HG03135 (cell line): Measurements from ENCODE around the gene NOP14.
"Not testable (repeated sequence)": the region's sequence is repeated elsewhere in the genome, so short reads cannot be mapped to it uniquely, and the experiment has no call there.

ENCODE experiments used
- ATAC-seq: cut with Tn5 transposase; IDR thresholded peaks from one replicate; pipeline ENCODE4 v1.9.1; 2021; ENCODE audit warnings: mild to moderate bottlenecking, moderate library complexity; ENCODE audit not compliant: unreplicated experiment

Gene NOP14

GRCh38 chr4:2918300-2918699 lies 44.9 kb downstream of the NOP14 start:
- ATAC-seq, result not testable (repeated sequence)

- not testable (repeated sequence) for ATAC-seq
Observed at GRCh38 chr4:2916696-2917095, 46.5 kb downstream of the NOP14 start.

GRCh38 chr4:2915789-2916188 lies 47.4 kb downstream of the NOP14 start:
- no peak for ATAC-seq

DNA sequence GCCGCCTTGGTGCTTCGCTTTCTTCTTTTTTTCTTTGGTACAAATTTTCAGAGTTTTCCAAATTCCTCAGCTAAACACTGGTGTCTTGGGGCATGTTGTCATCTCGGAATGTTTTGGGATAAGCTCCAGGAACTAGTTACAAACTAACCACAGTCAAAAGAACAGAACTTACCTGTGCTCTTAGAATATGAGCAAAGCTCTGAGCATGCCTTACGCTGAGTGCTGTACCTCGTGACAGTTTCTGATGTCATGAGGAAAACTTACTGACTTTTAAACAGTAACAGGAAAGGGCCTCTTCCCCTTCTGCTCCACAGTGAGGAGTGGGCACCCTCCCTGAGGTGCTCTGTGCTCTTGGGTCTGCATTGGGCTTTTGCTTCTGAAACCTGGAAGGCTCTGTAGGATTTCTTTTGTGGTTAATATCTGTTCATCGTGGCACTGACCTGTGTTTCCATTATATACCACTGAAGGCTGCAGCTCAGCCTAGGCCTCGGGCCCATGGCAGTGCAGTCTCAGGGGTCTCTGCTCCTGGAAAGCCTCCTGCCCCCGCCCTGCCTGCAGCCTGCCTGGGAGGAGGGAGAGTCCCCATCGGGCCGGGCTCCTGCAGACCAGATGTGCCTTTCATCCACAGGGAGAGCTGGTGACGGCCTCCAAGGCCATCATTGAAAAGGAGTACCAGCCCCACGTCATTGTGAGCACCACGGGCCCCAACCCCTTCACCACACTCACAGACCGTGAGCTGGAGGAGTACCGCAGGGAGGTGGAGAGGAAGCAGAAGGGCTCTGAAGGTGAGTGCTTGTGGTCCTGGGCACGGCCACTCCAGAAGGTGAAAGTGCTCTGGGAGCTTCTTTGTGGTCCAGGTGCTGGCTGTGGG lies 48.7 kb downstream of the NOP14 start:
- ATAC-seq, result no peak

DNA sequence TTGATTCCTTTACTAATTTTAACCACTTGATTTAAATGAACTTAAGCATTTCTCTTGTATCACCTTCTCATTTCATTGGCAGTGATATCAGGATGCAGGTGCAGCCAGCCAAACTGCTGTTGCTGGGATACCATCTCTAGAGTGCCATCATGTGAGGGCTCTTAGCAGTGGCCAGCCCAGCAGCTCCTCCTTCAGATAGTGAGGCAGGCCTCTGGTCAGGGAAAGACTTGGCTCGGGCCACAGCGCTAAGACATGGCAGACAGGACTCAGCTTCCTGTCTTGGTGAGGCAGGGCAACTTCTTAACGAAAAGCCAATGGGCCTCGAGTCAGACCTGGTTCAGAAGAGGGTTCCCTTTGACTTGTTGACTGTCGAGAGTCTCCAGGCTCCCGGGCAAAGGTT lies 50.0 kb downstream of the NOP14 start:
- no peak for ATAC-seq

GRCh38 chr4:2911868-2912267 lies 51.3 kb downstream of the NOP14 start:
- no peak for ATAC-seq

DNA sequence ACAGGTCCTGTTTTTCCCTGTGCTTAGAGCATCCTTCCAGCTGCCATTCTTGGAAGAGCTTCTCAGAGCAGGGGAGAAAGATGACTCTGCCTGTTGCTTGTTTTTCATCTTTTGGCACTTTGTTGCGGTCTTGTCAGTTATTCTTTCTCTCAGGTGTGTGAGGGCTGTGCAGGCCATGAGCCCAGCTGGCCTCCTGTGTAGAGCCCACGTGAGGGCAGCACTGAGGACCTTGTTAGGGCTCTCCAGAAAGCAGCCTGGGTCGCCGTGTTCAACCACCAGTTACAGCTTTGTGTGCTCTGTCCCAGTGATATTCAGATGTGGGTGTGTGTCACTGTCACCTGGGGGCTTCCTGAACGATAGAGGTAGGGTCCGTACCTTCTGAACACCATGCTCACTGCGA lies 52.8 kb downstream of the NOP14 start:
- no peak for ATAC-seq

DNA sequence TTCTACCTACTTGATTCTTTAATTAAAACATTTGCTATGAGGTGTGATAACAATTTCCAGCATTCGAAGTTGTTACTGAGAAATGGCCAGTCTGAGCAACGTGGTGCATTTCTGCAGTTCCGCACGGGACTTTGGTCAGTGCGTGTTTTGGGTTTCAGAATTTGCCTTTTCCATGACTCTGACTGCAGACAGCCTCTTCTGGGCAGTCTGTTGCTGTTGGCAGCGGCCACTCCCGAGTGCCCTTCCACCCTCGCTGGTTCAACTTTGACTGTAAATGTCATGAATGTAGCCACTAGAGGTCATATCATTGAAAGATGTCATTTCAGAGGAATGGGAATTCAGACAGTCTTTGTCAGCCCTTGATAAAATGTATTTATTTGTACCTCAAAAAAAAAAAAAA lies 53.6 kb downstream of the NOP14 start:
- no peak for ATAC-seq

DNA sequence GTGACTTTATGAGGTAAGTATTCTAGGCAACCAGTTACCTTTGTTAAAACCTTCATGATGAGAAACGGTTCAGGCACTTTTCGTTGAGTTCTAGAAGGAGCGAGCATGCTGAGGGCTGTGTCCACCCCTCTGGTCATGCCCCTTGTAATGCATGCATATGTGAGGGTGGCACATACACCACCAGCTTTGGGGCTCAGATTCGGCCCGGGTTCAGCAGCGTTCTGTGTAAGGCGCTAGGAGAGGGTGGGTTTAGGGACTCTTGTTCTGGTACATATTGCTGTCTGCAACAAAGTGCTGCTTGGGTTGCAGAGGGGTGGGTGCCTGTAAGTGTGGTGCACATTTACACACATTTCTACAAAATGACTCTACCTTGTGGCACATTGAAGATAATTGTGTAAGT lies 54.5 kb downstream of the NOP14 start:
- no peak for ATAC-seq

- ATAC-seq, result no peak
Observed at GRCh38 chr4:2907706-2908293, 55.4 kb downstream of the NOP14 start.

GRCh38 chr4:2907226-2907625 lies 56.0 kb downstream of the NOP14 start:
- no peak for ATAC-seq

- ATAC-seq, result no peak
Observed at GRCh38 chr4:2906218-2906617, 57.0 kb downstream of the NOP14 start.

DNA sequence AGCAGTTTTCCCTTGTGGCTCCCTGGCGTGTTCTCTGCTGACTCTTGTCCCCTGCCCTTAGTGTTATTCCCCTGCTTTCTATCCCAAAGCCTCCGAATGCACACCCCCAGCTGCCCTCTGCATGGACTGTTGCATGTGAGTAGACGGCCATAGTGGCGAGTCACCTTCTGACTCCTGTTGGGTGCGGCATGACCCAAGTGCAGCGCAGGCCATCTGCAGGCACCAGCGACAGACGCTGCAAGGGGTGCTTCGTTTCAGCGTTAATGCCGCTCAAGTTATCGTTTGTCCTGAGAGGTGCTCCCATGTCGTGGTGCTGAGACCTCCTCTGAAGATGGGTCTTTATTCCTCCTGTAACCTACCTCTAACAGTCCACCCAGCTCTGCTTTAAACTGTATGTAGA lies 57.7 kb downstream of the NOP14 start:
- ATAC-seq, result no peak

DNA sequence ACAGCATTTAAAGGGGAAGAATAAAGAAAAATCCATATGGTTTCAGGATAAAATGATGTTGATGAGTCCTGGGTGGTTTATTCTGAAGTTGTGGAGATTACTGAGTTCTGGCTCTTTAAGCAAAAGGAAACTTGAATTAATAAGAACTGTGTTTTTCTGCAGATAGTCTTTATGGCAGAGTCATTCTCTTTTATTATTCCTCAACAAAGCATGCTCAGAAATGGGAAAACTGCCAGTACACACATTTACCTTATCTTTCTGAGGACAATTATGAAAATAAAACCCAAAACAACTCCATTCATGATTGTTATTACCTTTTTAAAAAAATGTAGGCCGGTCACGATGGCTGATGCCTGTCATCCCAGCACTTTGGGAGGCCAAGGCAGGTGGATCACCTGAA lies 61.1 kb downstream of the NOP14 start:
- no peak for ATAC-seq

GRCh38 chr4:2901186-2901585 lies 62.0 kb downstream of the NOP14 start:
- no peak for ATAC-seq

DNA sequence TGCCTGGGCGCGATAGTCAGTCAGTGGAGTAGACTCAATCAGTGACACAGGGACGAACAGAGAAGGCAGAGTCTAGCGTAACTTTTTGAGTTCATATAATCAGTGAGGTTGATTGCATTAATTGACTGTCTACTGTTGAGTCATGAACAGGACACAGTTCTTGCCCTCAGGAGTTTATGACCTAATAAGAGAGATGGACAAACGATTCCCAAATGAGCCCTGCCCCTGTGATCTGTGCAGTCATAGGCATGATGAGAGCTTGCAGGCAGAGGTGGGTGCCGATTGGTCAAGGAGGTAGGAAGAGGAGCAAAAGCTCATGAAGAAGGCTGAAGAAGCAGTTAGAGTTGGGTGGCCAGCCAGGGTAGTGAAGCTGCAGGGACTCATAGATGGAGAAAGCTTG lies 62.5 kb downstream of the NOP14 start:
- no peak for ATAC-seq

DNA sequence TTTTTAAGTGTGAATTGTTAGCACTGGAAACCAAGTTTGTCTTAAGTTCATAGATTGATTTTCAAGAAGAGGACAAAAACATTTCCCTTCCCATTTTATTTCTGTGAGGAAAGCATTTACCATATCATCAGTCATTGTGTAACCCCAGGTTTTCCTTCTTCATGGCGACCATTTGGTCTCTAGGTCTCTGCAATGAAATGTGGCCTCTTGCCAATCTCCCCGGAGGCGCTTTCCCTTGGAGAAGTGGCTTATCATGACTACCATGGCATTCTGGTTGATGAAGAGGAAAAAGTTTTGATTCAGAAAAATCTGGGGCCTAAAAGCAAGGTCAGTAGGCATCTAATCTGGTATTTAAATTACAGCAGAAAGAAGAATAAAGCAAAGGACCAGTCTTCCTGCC lies 65.2 kb downstream of the NOP14 start:
- no peak for ATAC-seq

GRCh38 chr4:2893772-2894171 lies 69.4 kb downstream of the NOP14 start:
- no peak for ATAC-seq

GRCh38 chr4:2891294-2891693 lies 71.9 kb downstream of the NOP14 start:
- ATAC-seq, result no peak

DNA sequence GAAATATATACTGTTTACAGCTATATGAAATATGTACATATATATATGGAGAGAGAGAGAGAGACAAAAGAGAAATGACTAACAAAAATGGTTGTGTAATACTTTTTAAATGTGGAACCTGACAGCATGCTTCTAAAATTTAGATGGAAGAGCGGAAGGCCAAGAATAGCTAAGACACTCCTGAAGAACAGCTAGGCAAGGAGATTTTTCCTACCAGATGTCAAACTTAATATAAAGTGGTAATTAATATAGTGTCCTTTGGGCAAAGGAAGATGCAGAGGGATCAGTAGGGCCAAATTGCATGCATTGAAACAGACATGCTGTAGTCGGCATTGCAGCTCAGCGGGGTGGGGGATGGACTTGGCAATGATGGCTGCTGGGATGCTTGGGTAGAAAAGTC lies 74.3 kb downstream of the NOP14 start:
- no peak for ATAC-seq
